GM21515 (cell line): ENCODE measurements around the gene NPHS2.
"Not testable (repeated sequence)": the region's sequence is repeated elsewhere in the genome, so short reads cannot be mapped to it uniquely, and the experiment has no call there.

ENCODE experiments used
- ATAC-seq: cut with Tn5 transposase; IDR thresholded peaks from one replicate; pipeline ENCODE4 v1.9.1; 2021; ENCODE audit not compliant: unreplicated experiment

Gene NPHS2

GRCh38 chr1:179547021-179547535 is 28.7 kb downstream of the NPHS2 start:
- no peak for ATAC-seq

GRCh38 chr1:179545321-179545720 is 30.4 kb downstream of the NPHS2 start:
- ATAC-seq, result no peak

- no peak for ATAC-seq
Measured at GRCh38 chr1:179541774-179542173, 34.0 kb downstream of the NPHS2 start.

- ATAC-seq, result no peak
Measured at GRCh38 chr1:179530352-179530751, 45.4 kb downstream of the NPHS2 start.

GRCh38 chr1:179529482-179530195 is 46.1 kb downstream of the NPHS2 start:
- ATAC-seq, result no peak

- ATAC-seq, result not testable (repeated sequence)
Measured at GRCh38 chr1:179518544-179518943, 57.2 kb downstream of the NPHS2 start.

GRCh38 chr1:179516976-179517705 is 58.6 kb downstream of the NPHS2 start:
- ATAC-seq, result no peak

- peak; percentile 78 for ATAC-seq
Measured at GRCh38 chr1:179510038-179510437, 65.7 kb downstream of the NPHS2 start.

GRCh38 chr1:179509384-179509783 is 66.4 kb downstream of the NPHS2 start:
- ATAC-seq, result no peak

- ATAC-seq, result no peak
Measured at GRCh38 chr1:179506199-179506598, 69.5 kb downstream of the NPHS2 start.
